ENCODE data around the gene HS6ST2.

- no peak for TF ChIP-seq CTCF (conservative IDR thresholded peaks at IDR 0.05; ENCODE audit: low read depth, low read length)
- no peak for TF ChIP-seq EZH2phosphoT487 (IDR thresholded peaks at IDR 0.05; ENCODE audit: borderline replicate concordance, low read length)
- TF ChIP-seq EZH2 (IDR thresholded peaks at IDR 0.05; ENCODE audit: low read length, unreplicated experiment) = no peak
Measured at GRCh38 chrX:132671229-132671641, 287.2 kb downstream of the HS6ST2 start.
